ENCODE data around the gene ZBTB38. TPM values are rescaled to one million over a fixed set of nuclear protein-coding genes. Genes with fewer than 3 reads are reported as not detected.

The ZBTB38 gene
- total RNA-seq, 1 donor from 2014 or later = 29.4 TPM

- H3K36me3 Mint-ChIP-seq = peaks cover 34% of the 10 kb centered on the region
- no peaks in the 10 kb centered on the region for H3K9me3 Mint-ChIP-seq
- peak overlapping the region; percentile 20 for H3K27ac Mint-ChIP-seq
- DNase-seq (ENCODE audit: extremely low spot score, unreplicated experiment) = no peak
- H3K4me1 Mint-ChIP-seq (ENCODE audit: unreplicated experiment) = peaks cover 33% of the 10 kb centered on the region
- no peaks in the 10 kb centered on the region for H3K27me3 Mint-ChIP-seq
- no peak for TF ChIP-seq CTCF (conservative IDR thresholded peaks at IDR 0.05)
- H3K4me3 Mint-ChIP-seq = no peak overlapping the region
Measured at GRCh38 chr3:141407047-141407446, 38.7 kb downstream of the ZBTB38 start.

GRCh38 chr3:141407825-141408224 lies 39.5 kb downstream of the ZBTB38 start:
- no peak overlapping the region for H3K27ac Mint-ChIP-seq

GRCh38 chr3:141408596-141408995 lies 40.3 kb downstream of the ZBTB38 start:
- Mint-ChIP-seq H3K9me3 (no peaks in the 10 kb centered on the region), H3K36me3 (peaks cover 38% of the 10 kb centered on the region), H3K4me1 (ENCODE audit: unreplicated experiment) (peaks cover 42% of the 10 kb centered on the region), H3K4me3 (no peak overlapping the region), H3K27ac (no peak overlapping the region), H3K27me3 (no peaks in the 10 kb centered on the region)
- TF ChIP-seq CTCF (conservative IDR thresholded peaks at IDR 0.05) = no peak
- DNase-seq (ENCODE audit: extremely low spot score, unreplicated experiment) = no peak

More at GRCh38 chr3:141407825-141408224, 39.5 kb downstream of the ZBTB38 start:
- H3K36me3 Mint-ChIP-seq = peaks cover 34% of the 10 kb centered on the region
- H3K27me3 Mint-ChIP-seq = no peaks in the 10 kb centered on the region
- no peak overlapping the region for H3K4me3 Mint-ChIP-seq
- TF ChIP-seq CTCF (conservative IDR thresholded peaks at IDR 0.05) = no peak
- DNase-seq (ENCODE audit: extremely low spot score, unreplicated experiment) = no peak
- H3K4me1 Mint-ChIP-seq (ENCODE audit: unreplicated experiment) = peaks cover 39% of the 10 kb centered on the region
- no peaks in the 10 kb centered on the region for H3K9me3 Mint-ChIP-seq

- Mint-ChIP-seq H3K9me3 (no peaks in the 10 kb centered on the region), H3K4me3 (no peak overlapping the region), H3K27ac (peak overlapping the region; percentile 64), H3K36me3 (peaks cover 39% of the 10 kb centered on the region), H3K4me1 (ENCODE audit: unreplicated experiment) (peaks cover 53% of the 10 kb centered on the region), H3K27me3 (no peaks in the 10 kb centered on the region)
- DNase-seq (ENCODE audit: extremely low spot score, unreplicated experiment) = no peak
- TF ChIP-seq CTCF (conservative IDR thresholded peaks at IDR 0.05) = no peak
Measured at GRCh38 chr3:141409940-141410241, 41.6 kb downstream of the ZBTB38 start.

- H3K27me3 Mint-ChIP-seq = no peaks in the 10 kb centered on the region
- H3K4me1 Mint-ChIP-seq (ENCODE audit: unreplicated experiment) = peaks cover 56% of the 10 kb centered on the region
- peaks cover 39% of the 10 kb centered on the region for H3K36me3 Mint-ChIP-seq
- H3K4me3 Mint-ChIP-seq = no peak overlapping the region
- H3K9me3 Mint-ChIP-seq = no peaks in the 10 kb centered on the region
- no peak for DNase-seq (ENCODE audit: extremely low spot score, unreplicated experiment)
- H3K27ac Mint-ChIP-seq = peak overlapping the region; percentile 64
- no peak for TF ChIP-seq CTCF (conservative IDR thresholded peaks at IDR 0.05)
Measured at GRCh38 chr3:141410408-141410807, 42.1 kb downstream of the ZBTB38 start.

GRCh38 chr3:141410846-141411245 lies 42.5 kb downstream of the ZBTB38 start:
- Mint-ChIP-seq H3K4me3 (peak overlapping the region; percentile 18), H3K36me3 (peaks cover 35% of the 10 kb centered on the region), H3K27me3 (no peaks in the 10 kb centered on the region), H3K4me1 (ENCODE audit: unreplicated experiment) (peaks cover 59% of the 10 kb centered on the region), H3K9me3 (no peaks in the 10 kb centered on the region), H3K27ac (peak overlapping the region; percentile 65)
- no peak for DNase-seq (ENCODE audit: extremely low spot score, unreplicated experiment)
- no peak for TF ChIP-seq CTCF (conservative IDR thresholded peaks at IDR 0.05)
